Left hindlimb (tissue), 1 donor: ENCODE results near the gene TEX55.
"Not testable (repeated sequence)": the region's sequence is repeated elsewhere in the genome, so short reads cannot be mapped to it uniquely, and the experiment has no call there.

ENCODE experiments used
- DNase-seq: peaks from one replicate; pipeline ENCODE4 v3.0.0-alpha.2; 2018

The TEX55 gene

GRCh38 chr3:119161240-119161639, 15.3 kb downstream of the TEX55 start:
- no peak for DNase-seq

DNA sequence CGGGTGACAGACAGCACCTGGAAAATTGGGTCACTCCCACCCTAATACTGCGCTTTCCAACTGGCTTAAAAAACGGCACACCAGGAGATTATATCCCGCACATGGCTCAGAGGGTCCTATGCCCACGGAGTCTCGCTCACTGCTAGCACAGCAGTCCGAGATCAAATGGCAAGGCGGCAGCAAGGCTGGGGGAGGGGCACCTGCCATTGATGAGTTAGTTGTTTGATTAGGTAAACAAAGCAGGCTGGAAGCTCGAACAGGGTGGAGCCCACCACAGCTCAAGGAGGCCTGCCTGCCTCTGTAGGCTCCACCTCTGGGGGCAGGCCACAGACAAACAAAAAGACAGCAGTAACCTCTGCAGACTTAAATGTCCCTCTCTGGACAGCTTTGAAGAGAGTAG, 18.8 kb downstream of the TEX55 start:
- DNase-seq: not testable (repeated sequence)

DNA sequence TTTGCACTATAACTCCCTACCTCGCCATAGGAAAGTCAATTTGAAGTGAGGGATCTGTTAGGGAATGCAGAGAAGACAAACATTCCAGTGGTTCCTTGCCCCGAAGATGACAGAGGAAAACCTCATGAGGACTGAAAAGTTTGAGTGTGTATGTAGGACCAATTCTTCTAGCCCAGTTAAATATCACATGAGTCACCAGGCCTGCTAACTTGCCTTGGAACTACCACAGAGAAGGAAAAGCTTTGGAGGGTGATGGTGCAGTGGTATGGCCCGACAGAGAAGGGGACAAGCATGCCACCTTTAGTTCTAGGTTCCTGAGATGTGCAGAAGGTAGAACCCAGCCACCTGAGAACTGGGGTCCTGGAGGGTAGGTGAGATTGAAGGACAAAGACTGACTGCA, 24.9 kb downstream of the TEX55 start:
- DNase-seq: no peak

DNA sequence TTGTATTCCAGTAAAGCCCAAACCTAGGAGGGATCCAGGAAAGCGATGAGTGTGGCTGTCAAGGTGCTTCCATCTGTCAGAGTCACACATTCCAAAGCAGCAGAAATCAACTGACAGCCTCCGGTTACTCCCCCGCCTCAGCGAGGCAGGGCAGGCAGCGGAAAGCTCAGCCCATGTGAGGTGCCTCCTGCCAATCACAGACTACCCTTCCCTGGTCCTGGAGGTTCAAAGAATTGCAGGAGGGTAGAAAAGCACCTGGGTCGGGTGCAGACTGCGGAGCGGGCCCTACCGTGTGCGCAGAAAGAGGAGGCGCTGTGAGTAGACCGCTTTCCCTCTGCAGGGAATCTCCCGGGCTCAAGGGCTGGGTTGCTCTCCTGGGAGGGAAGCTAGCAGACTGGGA, 27.4 kb downstream of the TEX55 start, which contains the start of gene UPK1B:
Gene UPK1B (plus strand): TSS at position 274 of the 400 bp plus-strand sequence. CDS start 13,144 bp downstream, outside the sequence.
- no peak for DNase-seq

DNA sequence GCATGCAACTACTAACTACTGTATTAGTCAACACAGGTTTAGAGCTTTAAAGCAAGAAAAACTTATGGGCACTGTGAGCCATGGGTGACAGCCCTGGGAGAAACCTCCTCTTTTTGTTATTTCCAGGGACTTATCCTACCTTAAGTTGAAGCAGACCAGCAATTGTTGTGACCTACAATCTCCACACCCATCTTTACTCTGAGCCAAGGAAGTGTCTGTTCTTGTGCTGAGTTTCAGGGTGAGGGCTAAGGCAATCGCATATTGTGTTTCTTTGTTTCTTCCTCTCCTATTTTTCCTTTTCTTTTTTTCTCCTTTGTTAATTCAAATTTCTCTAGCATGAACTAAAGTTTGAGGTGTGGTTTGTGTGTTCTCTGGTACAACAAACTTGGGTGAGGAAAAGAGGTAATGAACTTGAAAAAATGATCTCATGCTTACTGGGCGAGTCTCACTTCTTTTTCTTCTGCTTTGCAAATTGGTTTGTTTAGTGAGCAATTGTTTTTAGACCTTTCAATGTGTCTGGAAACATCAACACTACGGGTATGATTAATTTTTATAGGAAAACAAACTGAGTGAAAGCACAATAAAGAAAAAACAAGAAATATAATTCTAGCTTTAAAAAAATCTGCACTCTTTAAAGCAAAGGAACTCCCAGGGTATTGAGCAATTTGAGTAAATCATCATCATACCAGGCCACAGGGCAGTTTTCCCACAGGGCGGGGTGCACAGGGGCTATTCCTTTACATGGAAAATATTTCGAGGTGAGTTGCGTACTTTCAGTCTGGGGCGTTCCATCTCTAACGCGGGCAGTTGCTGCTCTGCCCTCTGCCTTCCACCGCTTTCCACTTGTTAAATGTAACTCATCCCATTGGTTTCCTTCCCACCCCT, 30.1 kb downstream of the TEX55 start:
- DNase-seq: no peak

- no peak for DNase-seq
Observed at GRCh38 chr3:119176778-119177177, 30.8 kb downstream of the TEX55 start.

- no peak for DNase-seq
Observed at GRCh38 chr3:119177321-119177720, 31.4 kb downstream of the TEX55 start.

- DNase-seq: no peak
Observed at GRCh38 chr3:119181765-119182164, 35.8 kb downstream of the TEX55 start.

DNA sequence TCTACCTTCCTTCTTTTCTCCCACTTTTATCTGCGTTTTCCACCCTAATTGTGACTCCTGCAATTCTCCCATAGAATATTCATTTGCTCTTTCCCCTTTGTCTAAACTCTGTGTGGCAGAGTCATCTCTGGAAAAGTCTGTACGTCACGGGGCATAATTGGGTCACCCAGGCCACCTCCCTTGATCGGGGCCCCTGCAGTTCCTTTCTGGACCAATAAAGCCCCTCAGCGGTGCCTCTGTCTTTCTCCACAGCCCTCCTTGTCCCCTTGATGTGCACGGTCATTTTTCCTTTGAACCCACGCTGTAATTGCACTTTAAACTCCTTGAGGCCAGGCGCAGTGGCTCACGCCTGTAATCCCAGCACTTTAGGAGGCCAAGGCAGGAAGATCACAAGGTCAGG, 38.1 kb downstream of the TEX55 start:
- no peak for DNase-seq

DNA sequence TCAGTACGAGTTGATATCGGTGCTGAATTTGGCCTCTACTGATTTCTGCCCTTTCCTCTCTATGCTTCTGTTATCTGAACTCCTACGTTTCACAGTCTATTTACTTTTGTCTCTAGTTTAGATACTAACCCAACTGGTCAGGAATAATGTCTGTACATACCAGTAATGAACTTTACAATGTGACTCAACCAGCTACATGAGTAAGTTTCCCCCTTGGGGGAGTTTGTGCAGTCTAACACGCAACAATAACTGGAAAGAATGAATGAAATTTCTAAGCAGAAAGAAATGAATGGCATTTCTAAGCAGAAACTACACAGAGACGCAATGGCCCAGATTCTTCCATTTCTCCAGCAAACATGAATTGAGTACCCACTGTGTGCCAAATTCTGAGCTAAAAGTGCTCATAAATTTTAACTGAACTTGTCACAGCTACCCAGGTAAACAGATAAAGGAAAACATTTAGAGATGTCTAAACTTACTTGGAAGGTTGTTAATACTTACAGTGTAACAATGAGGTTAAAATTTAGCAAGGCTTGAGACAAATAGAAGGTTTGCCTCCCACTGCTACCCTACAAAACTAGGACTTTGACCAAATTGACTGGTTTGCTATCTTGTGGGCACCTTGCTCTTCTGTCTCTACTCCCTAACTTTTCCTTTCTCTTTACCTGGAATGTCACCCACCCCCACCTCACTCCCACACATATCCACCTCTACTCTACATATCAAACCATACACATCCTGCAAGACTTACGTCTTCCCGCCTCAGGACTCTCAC, 39.0 kb downstream of the TEX55 start:
- no peak for DNase-seq

DNA sequence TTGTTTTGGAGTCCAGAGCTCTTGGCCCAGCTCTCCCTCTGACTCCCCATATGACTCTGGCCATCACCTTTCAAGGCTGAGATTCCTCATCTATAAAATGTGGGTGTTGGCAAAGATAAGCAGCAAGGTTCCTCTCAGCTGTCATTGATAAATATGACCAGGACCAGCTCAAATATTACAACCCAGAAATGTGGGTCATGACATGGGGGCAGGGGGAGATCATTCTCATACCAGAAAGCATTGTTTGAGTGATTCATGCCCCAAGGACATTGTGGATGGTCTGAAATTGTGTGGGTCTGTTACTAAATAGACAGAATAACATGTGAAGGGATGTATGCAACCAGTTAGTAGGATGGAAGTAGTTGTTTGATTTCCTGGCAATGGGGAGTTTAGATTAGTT, 41.3 kb downstream of the TEX55 start:
- no peak for DNase-seq

- no peak for DNase-seq
Observed at GRCh38 chr3:119191800-119192199, 45.8 kb downstream of the TEX55 start.

DNA sequence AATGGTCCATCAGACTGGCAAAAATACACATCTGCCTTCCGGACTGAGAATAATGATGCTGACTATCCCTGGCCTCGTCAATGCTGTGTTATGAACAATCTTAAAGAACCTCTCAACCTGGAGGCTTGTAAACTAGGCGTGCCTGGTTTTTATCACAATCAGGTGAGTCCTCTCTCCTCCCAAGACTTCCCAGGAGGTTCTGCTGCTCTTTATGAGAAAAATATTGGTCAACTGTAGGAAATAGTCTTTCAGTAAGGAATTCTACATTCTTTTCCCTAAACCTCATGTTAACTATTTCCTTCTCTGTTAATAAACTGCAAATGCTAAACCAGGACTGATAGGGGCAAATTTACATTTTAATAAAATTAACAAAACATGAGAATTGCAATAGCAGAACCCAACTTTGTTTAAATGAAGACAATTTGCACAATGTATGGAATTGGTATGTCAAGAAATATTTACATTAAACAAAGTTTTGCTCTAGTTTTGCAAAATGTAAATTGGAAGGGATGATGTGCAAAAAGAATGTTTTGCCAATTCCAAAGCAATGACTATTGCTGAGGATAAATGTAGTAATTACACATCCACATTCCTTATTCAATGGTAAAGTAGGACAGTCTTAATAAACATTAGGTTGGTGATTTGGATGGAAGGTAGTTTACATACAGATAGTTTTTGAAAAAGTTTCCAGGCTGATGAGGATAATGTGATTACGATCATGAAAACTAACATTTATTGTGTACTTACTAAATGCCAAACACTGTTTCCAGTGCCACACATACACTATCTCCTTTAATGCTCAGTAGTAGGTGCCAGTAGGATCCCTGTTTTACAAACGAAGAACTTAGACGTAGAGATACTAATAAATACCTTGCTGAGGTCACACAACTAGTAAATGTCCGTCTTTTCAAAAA, 48.5 kb downstream of the TEX55 start:
- DNase-seq: no peak

DNA sequence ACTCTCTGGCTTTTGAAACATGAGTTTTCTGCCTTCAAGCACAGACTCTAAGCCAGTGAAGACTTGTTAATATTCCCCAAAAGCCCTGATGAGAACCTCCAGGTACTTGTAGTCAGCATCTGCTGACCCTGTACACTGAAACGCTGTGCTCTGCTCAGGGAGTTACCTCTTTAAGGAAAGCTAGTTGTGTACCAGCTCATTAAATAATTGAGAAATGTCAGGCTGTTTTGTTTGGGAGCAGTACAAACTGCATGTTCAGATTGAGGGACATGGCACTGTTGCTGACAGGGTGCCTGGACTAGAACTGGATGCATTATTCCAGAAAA, 49.1 kb downstream of the TEX55 start:
- no peak for DNase-seq

- DNase-seq: no peak
Observed at GRCh38 chr3:119195911-119196310, 49.9 kb downstream of the TEX55 start.
